ENCODE results near the gene CGB2.
A peak's percentile ranks its signal among the peaks of the same experiment; 100 is the strongest.
"Not testable (repeated sequence)": the region's sequence is repeated elsewhere in the genome, so short reads cannot be mapped to it uniquely, and the experiment has no call there.

The CGB2 gene

DNA sequence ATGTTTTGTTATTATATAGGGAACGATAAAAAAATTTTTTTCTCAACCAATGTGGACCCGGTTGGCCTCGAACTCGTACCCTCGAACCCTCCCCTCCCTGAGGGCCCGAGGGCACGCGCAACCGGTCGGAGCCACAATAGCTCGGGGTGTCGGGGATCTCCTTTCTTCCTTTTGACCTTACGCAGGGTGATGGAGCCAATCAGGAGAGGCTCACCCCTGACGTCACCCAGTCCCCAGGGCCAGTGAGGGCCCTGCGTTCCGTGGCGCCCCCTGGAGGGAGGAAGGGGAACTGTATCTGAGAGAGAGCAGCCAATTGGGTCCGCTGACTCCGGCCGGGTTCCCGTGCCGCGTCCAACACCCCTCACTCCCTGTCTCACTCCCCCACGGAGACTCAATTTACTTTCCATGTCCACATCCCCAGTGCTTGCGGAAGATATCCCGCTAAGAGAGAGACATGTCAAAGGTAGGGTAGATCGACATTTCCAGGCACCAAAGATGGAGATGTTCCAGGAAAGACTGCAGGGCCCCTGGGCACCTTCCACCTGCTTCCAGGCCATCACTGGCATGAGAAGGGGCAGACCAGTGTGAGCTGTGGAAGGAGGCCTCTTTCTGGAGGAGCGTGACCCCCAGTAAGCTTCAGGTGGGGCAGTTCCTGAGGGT lies at the start of gene CGB2:
Gene CGB2 (plus strand): TSS at position 249 of the 660 bp plus-strand sequence. CDS start 206 bp downstream, at position 455.
- not testable (repeated sequence) for DNase-seq

DNA sequence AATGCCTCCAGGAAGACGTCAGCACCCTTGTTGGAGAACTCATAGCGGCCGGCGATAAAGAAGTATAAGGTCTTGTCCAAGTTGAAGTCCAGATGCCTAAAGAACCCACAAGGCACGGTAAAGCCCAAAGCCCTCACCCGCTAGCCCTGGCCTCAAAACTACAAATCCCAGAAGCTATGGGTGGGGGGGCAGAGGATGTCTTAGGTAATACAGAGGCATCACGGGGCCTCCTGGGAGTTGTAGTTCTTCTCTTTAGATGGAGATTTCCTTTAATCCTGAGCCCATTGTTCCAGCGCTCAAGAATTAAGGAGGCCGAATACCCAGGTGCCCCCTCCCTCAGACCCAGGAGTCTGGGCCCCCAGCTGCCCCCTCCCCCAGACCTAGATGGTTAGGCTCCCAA lies 49.4 kb upstream of the CGB2 start:
- DNase-seq = no peak

DNA sequence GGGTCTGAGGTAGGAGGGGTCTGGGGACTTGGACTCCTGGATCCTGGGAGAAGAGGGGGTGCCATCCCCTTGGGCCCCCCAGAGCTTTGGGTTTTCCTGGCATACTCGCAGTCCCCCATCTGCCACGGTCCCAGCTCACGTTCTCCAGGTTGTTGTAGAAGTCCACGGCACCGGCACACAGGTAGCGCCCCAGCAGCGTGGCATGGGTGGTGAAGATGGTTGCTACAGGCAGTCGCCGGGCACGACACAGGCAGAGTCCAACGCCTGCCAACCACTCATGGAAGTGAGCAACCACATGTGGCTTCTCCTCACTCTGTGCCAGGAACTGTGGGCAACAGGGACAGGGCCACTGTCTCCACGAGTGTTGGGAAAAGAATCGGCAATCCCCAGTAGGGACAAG lies 46.0 kb upstream of the CGB2 start:
- DNase-seq = no peak

DNA sequence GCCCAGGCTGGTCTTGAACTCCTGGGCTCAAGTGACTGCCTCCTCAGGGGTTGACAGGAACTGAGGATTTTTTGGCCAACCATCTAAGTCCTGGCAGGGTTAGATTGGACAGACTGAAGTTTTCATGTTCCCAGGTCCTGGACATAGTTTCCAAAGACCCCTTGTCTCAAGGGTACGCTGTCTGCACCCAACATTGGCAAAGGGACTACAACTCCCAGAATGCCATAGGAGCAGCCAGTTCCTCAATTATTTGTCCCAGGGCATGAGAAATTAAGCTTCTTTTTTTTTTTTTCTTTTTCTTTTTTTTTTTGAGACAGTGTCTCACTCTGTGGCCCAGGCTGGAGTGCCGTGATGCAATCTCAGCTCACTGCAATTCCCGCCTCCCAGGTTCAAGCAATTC lies 45.5 kb upstream of the CGB2 start:
- no peak for DNase-seq

DNA sequence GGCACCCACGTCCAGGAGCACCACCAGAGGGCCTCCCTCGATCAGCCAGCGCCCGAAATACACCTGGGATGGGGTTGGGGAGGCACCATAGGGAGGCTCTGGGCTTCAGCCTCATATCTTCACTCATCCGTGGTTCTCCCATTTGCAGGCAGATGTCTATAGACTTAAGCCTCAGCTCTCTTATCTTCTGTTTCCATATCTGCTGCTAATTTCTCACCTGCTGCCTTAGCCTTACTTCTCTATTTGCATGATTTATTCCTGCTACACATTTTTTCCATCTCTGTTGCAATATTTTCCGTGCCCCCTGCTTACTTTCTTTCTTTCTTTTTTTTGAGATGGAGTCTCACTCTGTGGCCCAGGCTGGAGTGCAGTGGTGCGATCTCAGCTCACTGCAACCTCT lies 44.4 kb upstream of the CGB2 start:
- no peak for DNase-seq

DNA sequence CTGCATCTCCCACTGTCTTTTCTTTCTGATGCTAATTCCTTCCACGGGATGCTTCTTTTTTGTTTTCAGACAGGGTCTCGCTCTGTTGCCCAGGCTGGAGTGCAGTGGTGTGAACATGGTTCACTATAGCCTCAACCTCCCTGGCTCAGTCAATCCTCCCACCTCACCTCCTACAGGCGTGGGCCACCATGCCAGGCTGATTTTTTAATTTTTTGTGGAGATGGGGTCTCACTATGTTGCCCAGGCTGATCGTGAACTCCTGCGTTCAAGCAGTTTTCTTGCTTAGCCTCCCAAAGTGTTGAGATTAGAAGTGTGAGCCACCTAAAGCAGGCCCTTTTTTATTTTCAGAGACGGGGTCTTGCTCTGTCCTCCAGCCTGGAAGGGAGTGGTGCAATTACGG lies 43.4 kb upstream of the CGB2 start:
- DNase-seq = no peak

DNA sequence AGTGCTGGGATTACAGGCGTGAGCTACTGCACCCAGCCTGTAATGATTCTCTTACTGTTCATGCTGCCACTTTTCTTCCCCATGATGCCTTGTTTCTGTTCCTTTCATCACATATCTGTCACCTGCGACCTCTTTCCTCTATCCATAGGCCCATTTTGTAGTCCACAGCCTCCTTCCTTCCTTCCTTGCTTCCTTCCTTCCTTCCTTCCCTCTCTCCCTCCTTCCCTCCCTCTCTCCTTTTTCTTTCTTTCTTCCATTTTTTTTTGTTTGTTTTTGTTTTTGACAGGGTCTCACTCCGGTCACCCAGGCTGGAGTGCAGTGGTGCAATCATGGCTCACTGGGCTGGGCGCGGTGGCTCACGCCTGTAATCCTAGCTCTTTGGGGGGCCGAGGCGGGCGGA lies 42.8 kb upstream of the CGB2 start:
- DNase-seq = no peak

DNA sequence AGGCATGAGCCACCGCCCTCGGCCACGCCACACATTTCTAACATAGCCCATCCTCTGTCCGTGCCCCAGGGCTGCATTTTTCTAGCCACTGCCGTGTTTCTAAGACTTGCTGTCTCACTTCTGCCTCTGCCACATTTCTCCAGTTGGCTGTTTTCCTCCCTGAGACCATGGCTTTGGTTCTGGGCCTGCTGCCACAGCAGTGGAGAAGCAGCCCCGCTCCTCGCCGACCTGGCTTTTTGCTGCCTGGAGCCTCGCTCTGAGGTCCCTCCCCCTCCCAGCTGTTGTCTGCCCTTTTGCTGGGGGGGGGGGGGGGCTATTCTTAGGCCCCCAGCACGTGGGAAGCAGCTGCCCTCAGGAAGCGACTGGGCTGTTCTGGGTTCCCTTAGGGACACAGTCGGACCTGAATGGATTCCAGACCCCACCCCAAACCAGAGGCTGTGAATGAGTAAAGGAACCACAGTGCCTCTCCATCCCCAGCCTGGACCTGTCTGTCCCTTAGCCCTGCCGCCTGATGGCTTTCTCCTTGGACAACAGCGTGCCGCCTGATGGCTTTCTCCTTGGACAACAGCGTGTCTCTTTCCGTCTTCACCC lies 41.9 kb upstream of the CGB2 start:
- DNase-seq = no peak

DNA sequence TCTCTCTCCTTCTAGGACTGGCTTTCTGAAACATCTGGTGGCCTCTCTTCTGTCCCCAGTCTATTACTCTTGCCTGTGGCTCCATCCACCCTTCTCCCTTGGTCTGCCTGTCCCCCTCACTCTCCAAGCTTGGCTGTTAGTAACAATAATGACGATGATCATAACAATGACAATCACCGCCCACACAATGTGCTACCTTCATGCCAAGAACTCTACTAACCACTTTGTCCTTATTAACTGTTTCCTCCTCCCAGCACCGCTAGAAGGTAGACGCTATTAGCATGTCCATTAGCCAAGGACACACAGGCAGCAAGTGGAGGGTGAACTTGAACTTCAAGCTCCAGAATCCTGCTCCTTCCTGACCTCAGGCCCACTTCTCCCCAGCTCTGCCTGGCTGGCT lies 41.3 kb upstream of the CGB2 start:
- no peak for DNase-seq

DNA sequence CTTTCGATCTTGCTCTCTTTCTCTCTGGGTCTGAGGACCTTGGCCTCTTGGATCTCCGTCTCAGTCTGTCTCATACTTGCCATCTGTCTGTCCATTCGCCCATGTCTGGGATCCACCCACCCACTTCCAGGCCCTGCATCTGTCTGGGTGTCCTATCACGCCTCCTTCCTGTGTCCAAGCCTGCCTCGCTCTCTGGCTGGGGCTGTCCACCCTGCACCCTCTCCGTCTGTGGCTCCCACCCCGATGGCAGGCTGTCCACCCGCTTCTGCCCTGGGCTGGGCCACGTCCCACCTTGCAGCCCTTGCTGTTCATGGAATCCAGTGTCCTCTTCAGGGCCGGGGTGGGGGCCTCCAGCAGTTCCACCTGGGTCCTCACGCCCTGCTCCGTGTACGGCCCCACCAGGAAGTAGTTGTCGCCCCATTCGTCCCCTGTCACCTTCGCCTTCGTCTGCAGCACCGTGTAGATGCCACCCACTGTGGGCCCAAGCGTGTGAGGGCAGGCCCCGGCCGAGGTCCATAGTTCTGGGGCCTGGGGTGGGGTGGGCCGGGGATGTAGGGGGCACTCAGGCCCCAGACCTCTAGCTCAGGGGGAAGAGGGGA lies 40.6 kb upstream of the CGB2 start:
- no peak for DNase-seq

DNA sequence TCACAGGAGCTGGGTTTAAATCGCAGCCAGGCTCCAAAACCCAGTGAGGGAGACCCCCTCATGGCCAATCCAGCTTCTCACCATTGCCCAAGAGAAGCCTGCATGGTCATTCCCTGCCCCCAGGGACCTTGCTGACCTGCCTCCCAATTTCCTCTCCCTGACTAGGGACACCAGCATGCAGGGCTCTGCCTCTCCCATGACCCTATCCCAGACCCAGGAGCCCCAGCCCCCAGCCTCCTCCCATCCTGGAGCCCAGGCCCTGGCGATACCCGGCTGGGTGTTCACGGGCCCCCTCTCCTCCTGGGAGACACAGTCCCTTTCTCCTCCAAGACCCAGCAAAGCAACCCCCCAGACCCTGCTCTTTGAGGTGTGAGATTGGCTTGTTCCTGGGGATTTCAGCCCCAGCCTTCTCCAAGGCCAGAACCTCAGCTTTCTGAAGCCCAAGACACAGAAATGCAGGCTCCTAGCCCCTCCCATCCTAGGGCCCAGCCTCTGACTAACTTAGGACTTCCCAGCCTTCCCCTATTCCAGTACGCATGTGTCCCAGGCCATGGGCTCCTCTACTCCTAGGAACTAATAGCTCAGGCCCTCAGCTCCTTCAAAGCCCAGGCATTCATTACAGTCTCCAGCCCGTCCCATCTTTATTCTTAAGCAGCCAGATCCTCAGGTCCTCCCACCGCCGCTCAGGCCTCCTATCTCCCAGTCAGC lies 39.7 kb upstream of the CGB2 start:
- DNase-seq = no peak

DNA sequence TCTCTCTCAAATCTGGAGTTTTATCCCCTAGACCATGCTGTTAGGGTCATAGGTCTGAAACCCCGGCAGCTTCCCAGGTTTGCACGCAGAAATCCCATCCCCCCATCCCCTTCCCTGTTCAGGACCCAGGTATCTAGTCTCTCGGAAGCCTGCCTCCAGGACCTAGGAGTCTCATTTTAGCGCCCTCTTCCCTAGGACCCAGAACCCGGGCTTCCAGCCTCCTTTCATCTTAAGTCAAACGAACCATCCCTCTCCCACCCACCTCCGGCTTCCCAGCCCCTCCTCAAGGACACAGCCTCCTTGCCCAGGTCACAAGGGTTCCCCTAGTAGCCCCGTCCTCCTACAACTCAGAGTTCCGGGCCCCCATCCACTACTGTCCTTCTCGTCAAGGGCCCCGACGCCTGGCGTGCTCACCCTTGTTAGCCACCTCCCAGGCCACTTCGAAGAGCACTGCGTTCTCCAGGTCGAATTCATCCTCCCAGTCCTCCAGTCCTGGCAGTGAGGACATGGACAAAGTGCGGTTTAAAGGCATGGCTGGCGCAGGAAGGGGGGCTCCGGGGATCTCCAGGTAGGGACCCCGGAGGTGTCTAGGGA lies 39.0 kb upstream of the CGB2 start:
- DNase-seq = no peak

DNA sequence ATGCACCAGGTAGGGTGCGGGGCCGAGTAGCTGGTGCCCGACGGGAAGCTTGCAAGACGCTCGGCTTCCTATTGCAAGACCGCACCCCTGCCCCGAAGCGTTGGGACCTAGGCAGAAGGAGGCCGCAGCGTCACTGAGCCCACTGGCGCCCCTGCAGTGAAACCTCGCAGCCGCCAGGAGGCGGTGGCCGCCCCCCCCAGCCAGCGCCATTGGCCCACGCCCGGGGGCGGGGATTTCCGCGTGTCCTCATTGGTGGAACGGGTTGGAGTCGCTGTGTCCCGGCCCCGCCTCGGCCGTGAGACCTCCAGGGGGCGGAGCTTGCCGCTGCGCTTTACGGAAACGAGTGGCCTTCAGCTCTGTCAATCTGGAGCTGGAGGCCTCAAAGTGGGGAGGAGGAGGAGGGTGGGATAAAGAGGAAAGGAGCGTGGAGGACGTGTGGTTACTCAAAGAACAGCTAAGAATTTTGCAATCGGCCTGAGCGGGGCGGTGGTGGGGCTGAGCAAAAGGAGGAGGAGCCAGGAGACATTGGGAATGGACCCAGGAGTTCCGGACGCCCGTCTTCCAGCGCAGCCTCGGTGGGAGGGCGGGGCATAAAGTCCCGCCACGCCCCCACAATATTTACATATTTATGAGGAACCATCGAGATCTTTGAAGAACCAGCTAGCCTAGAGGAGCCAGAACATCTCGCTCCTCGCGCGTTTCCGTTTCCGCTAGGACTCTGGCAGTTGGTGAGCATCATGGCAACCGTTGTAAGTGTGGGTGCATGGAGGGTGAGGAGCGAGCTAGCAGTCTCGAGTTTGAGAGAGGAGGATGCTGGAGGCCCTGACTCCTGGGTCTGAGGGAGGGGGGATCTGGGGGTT lies 38.3 kb upstream of the CGB2 start, which contains the start of the genes GYS1 and RUVBL2:
Gene GYS1 (minus strand): TSS at position 135 of the 860 bp plus-strand sequence. CDS start 197 bp downstream, outside the sequence.
Gene RUVBL2 (plus strand): TSS at position 713 of the 860 bp plus-strand sequence. CDS start 25 bp downstream, at position 738.
- peak; percentile 95 for DNase-seq

DNA sequence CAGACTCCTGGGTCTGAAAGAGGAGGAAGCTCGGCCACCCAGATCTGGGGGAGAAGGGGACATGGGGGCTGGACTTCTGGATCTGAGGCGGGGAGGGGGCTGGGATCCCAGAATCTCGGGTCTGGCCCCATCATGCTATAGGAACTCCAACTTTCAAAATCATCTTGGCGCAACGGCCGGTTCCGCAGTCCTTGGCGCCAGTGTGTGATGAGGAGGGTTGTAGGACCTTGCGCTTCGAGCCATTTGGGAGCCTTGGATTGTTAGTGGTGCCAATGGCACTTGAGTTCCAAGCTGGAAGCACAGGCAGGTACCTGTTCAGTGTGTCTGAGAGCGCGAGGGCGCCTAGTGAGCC lies 37.7 kb upstream of the CGB2 start:
- DNase-seq = no peak

DNA sequence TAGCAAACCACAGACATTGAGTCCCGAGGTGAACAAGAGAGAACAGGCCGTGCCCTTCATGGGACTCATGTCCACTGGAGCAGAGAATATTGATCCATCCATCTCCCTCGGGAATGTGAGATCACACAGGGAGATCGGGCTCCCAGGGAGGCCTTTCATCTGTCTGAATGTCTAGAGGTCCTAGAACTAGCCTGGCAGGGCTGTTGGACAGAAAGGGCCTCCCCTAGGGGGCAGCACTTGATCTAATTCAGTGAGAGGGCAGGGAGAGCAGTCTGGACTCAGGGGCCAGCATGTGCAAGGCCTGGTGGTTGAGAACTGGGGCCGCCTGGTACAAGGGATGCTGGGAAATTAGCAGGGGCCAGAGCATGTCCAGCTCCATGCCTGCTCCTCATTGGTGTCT lies 33.7 kb upstream of the CGB2 start:
- no peak for DNase-seq

DNA sequence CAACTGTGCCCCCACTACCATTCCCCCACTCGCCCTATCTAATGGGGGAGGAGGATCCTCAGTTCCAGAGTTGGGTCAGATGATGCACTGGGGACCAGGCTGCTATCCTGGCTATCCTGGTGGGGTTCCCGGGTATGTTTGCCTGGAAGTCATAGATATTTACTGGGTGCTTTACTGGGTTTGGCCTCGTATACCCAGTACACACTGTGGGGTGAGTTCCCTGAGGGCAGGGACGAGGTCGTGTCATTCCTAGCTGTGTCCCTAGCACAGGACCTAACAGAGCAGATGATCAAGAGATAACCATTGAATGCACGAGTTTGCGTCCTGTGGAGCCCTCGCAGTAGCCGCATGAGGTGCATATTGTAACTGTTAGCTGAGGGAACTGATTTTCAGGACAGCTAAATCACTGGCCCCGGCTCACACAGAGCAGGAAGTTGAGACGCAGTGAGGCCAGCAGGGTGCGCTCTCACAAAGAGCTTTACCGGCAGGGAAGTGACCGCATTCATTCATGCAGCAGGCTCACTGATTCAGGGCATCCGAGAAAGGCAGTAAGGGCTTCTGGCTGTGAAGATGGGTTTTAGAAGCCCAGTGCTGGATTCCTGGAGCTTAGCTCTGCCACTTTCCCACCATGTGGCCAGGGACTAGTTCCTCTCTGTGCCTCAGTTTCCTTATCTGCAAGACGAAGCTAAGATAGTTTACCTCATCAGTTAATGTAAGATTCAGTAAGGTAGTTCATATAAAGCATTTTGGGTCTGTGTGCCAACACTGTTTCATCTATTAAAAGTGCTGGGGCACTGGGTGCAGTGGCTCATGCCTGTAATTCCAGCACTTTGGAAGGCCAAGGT lies 32.0 kb upstream of the CGB2 start:
- no peak for DNase-seq

DNA sequence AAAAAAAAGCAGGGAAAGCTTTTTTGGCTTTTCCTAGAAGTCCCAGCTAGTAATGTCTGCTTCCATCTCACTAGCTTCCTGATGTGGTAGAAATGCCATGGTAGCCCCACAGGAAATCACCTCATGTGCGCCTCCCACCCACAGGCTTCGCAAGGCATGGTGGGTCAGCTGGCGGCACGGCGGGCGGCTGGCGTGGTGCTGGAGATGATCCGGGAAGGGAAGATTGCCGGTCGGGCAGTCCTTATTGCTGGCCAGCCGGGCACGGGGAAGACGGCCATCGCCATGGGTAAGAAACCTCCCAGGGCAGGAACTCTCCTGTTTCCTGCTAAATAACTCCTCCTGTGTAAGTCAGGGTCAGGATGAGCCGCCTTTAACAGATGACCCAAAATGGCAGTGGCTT lies 27.6 kb upstream of the CGB2 start:
- DNase-seq = no peak

DNA sequence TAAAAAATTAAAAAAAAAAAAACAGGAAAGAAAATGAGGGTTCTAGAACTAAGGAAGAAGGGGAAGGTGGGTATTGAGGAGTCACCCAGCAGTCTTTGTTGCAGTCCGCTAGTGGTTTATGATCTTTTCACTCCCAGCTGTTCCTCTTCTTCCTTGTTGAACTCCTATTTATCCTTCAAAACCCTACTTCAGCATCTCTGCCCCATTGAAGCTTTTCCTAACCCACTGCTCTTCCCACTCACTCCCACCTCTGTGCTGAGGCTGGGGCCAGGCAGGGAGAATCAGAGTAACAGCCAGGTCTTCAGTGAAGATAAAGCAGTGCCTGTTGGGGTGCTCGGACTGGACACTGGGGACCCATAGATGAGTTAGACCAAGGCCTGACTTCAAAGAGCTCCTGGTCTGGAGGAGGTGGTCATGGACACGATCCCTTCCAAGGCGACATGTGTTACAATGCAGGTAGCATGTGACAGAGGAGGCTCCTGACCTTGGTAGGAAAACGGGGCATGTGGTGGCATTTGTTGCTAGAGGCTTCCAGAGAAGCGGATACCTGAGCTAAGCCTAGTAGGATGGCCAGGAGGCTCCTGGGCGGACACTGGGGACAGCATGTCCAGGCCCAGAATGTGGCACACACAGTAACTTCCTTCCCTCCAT lies 26.6 kb upstream of the CGB2 start:
- no peak for DNase-seq

DNA sequence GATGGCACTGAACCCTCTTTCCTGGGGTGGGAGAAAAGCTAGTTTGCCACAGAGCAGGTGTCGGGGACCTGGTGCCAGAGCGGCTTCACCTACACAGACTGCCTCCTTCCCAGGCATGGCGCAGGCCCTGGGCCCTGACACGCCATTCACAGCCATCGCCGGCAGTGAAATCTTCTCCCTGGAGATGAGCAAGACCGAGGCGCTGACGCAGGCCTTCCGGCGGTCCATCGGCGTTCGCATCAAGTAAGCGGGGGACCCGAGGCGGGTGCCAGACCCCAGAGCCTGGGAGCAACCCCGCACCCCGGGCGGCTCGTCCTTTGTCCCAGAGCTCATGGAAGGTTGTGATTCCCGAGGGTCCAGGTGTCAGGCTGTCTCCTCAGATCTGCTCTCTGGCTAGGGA lies 24.8 kb upstream of the CGB2 start:
- no peak for DNase-seq

DNA sequence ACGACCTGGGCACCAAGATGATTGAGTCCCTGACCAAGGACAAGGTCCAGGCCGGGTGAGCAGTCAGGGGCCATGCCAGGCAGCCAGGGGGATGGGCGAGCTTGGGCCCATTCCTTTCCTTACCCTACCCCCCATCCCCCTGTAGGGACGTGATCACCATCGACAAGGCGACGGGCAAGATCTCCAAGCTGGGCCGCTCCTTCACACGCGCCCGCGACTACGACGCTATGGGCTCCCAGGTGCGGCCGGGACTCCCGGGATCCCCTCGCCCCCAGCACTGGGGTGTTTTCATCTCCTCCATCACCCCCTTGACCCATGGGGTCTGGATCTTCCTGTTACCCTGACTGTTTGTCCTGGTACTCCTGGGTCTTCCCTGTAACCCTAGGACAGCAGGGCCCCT lies 21.9 kb upstream of the CGB2 start:
- DNase-seq = no peak

DNA sequence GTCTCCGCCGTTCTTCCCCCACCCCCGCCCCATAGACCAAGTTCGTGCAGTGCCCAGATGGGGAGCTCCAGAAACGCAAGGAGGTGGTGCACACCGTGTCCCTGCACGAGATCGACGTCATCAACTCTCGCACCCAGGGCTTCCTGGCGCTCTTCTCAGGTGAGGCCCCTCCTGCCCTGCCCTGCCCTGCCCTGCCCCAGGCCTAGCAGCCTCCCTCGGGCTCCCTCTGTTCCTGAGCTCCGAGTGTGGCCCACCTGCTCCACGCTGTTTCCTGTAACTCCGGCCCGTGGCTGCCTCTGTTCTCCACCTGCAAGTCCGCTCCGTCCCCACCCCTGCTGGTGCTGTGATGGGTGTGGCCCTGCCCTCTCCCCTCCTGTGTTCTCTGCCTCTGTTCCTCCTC lies 21.2 kb upstream of the CGB2 start:
- no peak for DNase-seq
